MM.1S (cell line): ENCODE measurements around the gene ZNF326.

Experiments used
- CTCF ChIP-seq: fragments of 300-600 bp; sonication (generic); IDR thresholded peaks from 2 replicates; pipeline ENCODE4 v1.5.1; 2016; ENCODE audit warnings: antibody characterized with exemption, low read length, mixed read lengths
- EZH2 ChIP-seq: fragments of 300-600 bp; sonication (generic); optimal IDR thresholded peaks from 2 replicates; pipeline ENCODE3; 2017; ENCODE audit warnings: low read depth, mild to moderate bottlenecking, antibody characterized with exemption, low read length, mixed read lengths
- EZH2phosphoT487 ChIP-seq: fragments of 300-600 bp; sonication (generic); IDR thresholded peaks from 2 replicates; pipeline ENCODE4 v1.6.1; 2018; ENCODE audit warnings: antibody characterized with exemption, low read length

GRCh38 chr1:89945852-89946476 is 48.9 kb upstream of the ZNF326 start:
- no peak for TF ChIP-seq CTCF
- TF ChIP-seq EZH2 = no peak
- no peak for TF ChIP-seq EZH2phosphoT487
